Dendritic cell treated with granulocyte-macrophage colony-stimulating factor and Interleukin-4, amounts not matched to agents 40 ng/mL and 50 ng/mL, for 4 days (primary cell): ENCODE results near the gene DSC2.

Source experiments
- H3K27ac Mint-ChIP-seq: one replicate; pipeline ENCODE4 v1.8.0; 2022; ENCODE audit warnings: mild to moderate bottlenecking, mixed read lengths
- H3K27me3 Mint-ChIP-seq: one replicate; pipeline ENCODE4 v1.8.0; 2022; ENCODE audit warnings: mild to moderate bottlenecking, mixed read lengths
- H3K36me3 Mint-ChIP-seq: one replicate; pipeline ENCODE4 v1.8.0; 2022; ENCODE audit warnings: low read depth, mixed read lengths
- H3K4me1 Mint-ChIP-seq: one replicate; pipeline ENCODE4 v1.8.0; 2022; ENCODE audit warnings: low read depth, mixed read lengths
- H3K4me3 Mint-ChIP-seq: one replicate; pipeline ENCODE4 v1.8.0; 2022; ENCODE audit warnings: mild to moderate bottlenecking, moderate library complexity, mixed read lengths
- H3K9me3 Mint-ChIP-seq: one replicate; pipeline ENCODE4 v1.8.0; 2022; ENCODE audit warnings: mixed read lengths
- intact Hi-C: fragments of 100-400 bp; cut with micrococcal nuclease; formaldehyde crosslinking; loops from one replicate; pipeline ENCODE4 v1.15.0; 2022

The DSC2 gene

GRCh38 chr18:31077878-31078277 is 24.3 kb downstream of the DSC2 start:
- intact Hi-C loops = no loop called here
- peaks cover 20% of the 10 kb centered on the region for H3K9me3 Mint-ChIP-seq
- H3K27ac Mint-ChIP-seq = peak overlapping the region; percentile 18
- no peak overlapping the region for H3K4me3 Mint-ChIP-seq
- H3K27me3 Mint-ChIP-seq = no peaks in the 10 kb centered on the region
- peaks cover 37% of the 10 kb centered on the region for H3K4me1 Mint-ChIP-seq
- H3K36me3 Mint-ChIP-seq = peaks cover 74% of the 10 kb centered on the region

GRCh38 chr18:31072175-31072574 is 30.0 kb downstream of the DSC2 start:
- Mint-ChIP-seq H3K9me3 (peaks cover 12% of the 10 kb centered on the region), H3K36me3 (peaks cover 94% of the 10 kb centered on the region), H3K27ac (no peak overlapping the region), H3K27me3 (no peaks in the 10 kb centered on the region), H3K4me1 (peaks cover 15% of the 10 kb centered on the region), H3K4me3 (no peak overlapping the region)
- intact Hi-C loops = no loop called here

GRCh38 chr18:31070206-31070605 is 32.0 kb downstream of the DSC2 start:
- Mint-ChIP-seq H3K27ac (no peak overlapping the region), H3K4me1 (peaks cover 8% of the 10 kb centered on the region), H3K36me3 (peaks cover 87% of the 10 kb centered on the region), H3K27me3 (no peaks in the 10 kb centered on the region), H3K4me3 (no peak overlapping the region), H3K9me3 (peaks cover 12% of the 10 kb centered on the region)
- intact Hi-C loops = no loop called here

GRCh38 chr18:31066266-31066665 is 36.0 kb downstream of the DSC2 start:
- no peaks in the 10 kb centered on the region for H3K9me3 Mint-ChIP-seq
- H3K27ac Mint-ChIP-seq = no peak overlapping the region
- no peaks in the 10 kb centered on the region for H3K27me3 Mint-ChIP-seq
- intact Hi-C loops = no loop called here
- peaks cover 51% of the 10 kb centered on the region for H3K36me3 Mint-ChIP-seq
- peaks cover 6% of the 10 kb centered on the region for H3K4me1 Mint-ChIP-seq
- no peak overlapping the region for H3K4me3 Mint-ChIP-seq

- intact Hi-C loops = no loop called here
- no peak overlapping the region for H3K27ac Mint-ChIP-seq
- H3K36me3 Mint-ChIP-seq = peaks cover 43% of the 10 kb centered on the region
- no peaks in the 10 kb centered on the region for H3K9me3 Mint-ChIP-seq
- no peak overlapping the region for H3K4me3 Mint-ChIP-seq
- H3K27me3 Mint-ChIP-seq = no peaks in the 10 kb centered on the region
- H3K4me1 Mint-ChIP-seq = peaks cover 6% of the 10 kb centered on the region
Measured at GRCh38 chr18:31065036-31065773, 37.0 kb downstream of the DSC2 start.

- Mint-ChIP-seq H3K9me3 (no peaks in the 10 kb centered on the region), H3K27ac (no peak overlapping the region), H3K27me3 (no peaks in the 10 kb centered on the region), H3K4me1 (peaks cover 6% of the 10 kb centered on the region), H3K4me3 (no peak overlapping the region), H3K36me3 (peaks cover 32% of the 10 kb centered on the region)
- intact Hi-C loops = no loop called here
Measured at GRCh38 chr18:31064130-31064529, 38.1 kb downstream of the DSC2 start.

- no peaks in the 10 kb centered on the region for H3K9me3 Mint-ChIP-seq
- H3K27ac Mint-ChIP-seq = no peak overlapping the region
- intact Hi-C loops = no loop called here
- peaks cover 11% of the 10 kb centered on the region for H3K36me3 Mint-ChIP-seq
- peaks cover 6% of the 10 kb centered on the region for H3K4me1 Mint-ChIP-seq
- peaks cover 1% of the 10 kb centered on the region for H3K27me3 Mint-ChIP-seq
- H3K4me3 Mint-ChIP-seq = no peak overlapping the region
Measured at GRCh38 chr18:31061945-31062344, 40.3 kb downstream of the DSC2 start.

GRCh38 chr18:31058897-31059296 is 43.3 kb downstream of the DSC2 start:
- Mint-ChIP-seq H3K4me1 (no peaks in the 10 kb centered on the region), H3K27me3 (peaks cover 11% of the 10 kb centered on the region), H3K9me3 (no peaks in the 10 kb centered on the region), H3K4me3 (no peak overlapping the region), H3K27ac (no peak overlapping the region), H3K36me3 (no peaks in the 10 kb centered on the region)
- intact Hi-C loops = no loop called here

- H3K4me1 Mint-ChIP-seq = no peaks in the 10 kb centered on the region
- intact Hi-C loops = no loop called here
Measured at GRCh38 chr18:31057917-31058316, 44.3 kb downstream of the DSC2 start.

GRCh38 chr18:31057051-31057450 is 45.2 kb downstream of the DSC2 start:
- H3K4me1 Mint-ChIP-seq = no peaks in the 10 kb centered on the region
- H3K27me3 Mint-ChIP-seq = peaks cover 11% of the 10 kb centered on the region
- H3K27ac Mint-ChIP-seq = no peak overlapping the region
- no peak overlapping the region for H3K4me3 Mint-ChIP-seq
- intact Hi-C loops = no loop called here
- H3K36me3 Mint-ChIP-seq = no peaks in the 10 kb centered on the region
- peaks cover 6% of the 10 kb centered on the region for H3K9me3 Mint-ChIP-seq

More at GRCh38 chr18:31057917-31058316, 44.3 kb downstream of the DSC2 start:
- Mint-ChIP-seq H3K4me3 (no peak overlapping the region), H3K27me3 (peaks cover 11% of the 10 kb centered on the region), H3K9me3 (peaks cover 2% of the 10 kb centered on the region), H3K27ac (no peak overlapping the region), H3K36me3 (no peaks in the 10 kb centered on the region)

GRCh38 chr18:31056296-31056695 is 45.9 kb downstream of the DSC2 start:
- no peaks in the 10 kb centered on the region for H3K36me3 Mint-ChIP-seq
- no peak overlapping the region for H3K27ac Mint-ChIP-seq

GRCh38 chr18:31050635-31051034 is 51.6 kb downstream of the DSC2 start:
- intact Hi-C loops = no loop called here
- no peak overlapping the region for H3K27ac Mint-ChIP-seq
- H3K4me3 Mint-ChIP-seq = no peak overlapping the region
- peaks cover 19% of the 10 kb centered on the region for H3K27me3 Mint-ChIP-seq
- H3K36me3 Mint-ChIP-seq = no peaks in the 10 kb centered on the region
- H3K9me3 Mint-ChIP-seq = peaks cover 6% of the 10 kb centered on the region
- no peaks in the 10 kb centered on the region for H3K4me1 Mint-ChIP-seq

More at GRCh38 chr18:31056296-31056695, 45.9 kb downstream of the DSC2 start:
- H3K4me1 Mint-ChIP-seq = no peaks in the 10 kb centered on the region
- intact Hi-C loops = no loop called here
- H3K4me3 Mint-ChIP-seq = no peak overlapping the region
- H3K27me3 Mint-ChIP-seq = peaks cover 11% of the 10 kb centered on the region
- H3K9me3 Mint-ChIP-seq = peaks cover 6% of the 10 kb centered on the region

- peaks cover 23% of the 10 kb centered on the region for H3K27me3 Mint-ChIP-seq
- intact Hi-C loops = no loop called here
- no peaks in the 10 kb centered on the region for H3K36me3 Mint-ChIP-seq
- H3K9me3 Mint-ChIP-seq = peaks cover 6% of the 10 kb centered on the region
- no peak overlapping the region for H3K4me3 Mint-ChIP-seq
- H3K4me1 Mint-ChIP-seq = no peaks in the 10 kb centered on the region
- H3K27ac Mint-ChIP-seq = no peak overlapping the region
Measured at GRCh38 chr18:31049189-31049588, 53.0 kb downstream of the DSC2 start.

- H3K27me3 Mint-ChIP-seq = peaks cover 33% of the 10 kb centered on the region
- intact Hi-C loops = no loop called here
- no peaks in the 10 kb centered on the region for H3K36me3 Mint-ChIP-seq
- no peaks in the 10 kb centered on the region for H3K4me1 Mint-ChIP-seq
- no peak overlapping the region for H3K4me3 Mint-ChIP-seq
- H3K9me3 Mint-ChIP-seq = peaks cover 6% of the 10 kb centered on the region
- H3K27ac Mint-ChIP-seq = no peak overlapping the region
Measured at GRCh38 chr18:31048216-31048615, 54.0 kb downstream of the DSC2 start.

GRCh38 chr18:31046916-31047315 is 55.3 kb downstream of the DSC2 start:
- no peaks in the 10 kb centered on the region for H3K9me3 Mint-ChIP-seq

More at GRCh38 chr18:31046916-31047315, 55.3 kb downstream of the DSC2 start:
- Mint-ChIP-seq H3K4me1 (peaks cover 7% of the 10 kb centered on the region), H3K36me3 (no peaks in the 10 kb centered on the region), H3K4me3 (no peak overlapping the region), H3K27me3 (peaks cover 46% of the 10 kb centered on the region), H3K27ac (no peak overlapping the region)
- intact Hi-C loops = no loop called here
